GF-D8 (cell line): ENCODE measurements around the gene C14orf119.
"Not testable (repeated sequence)": the region's sequence is repeated elsewhere in the genome, so short reads cannot be mapped to it uniquely, and the experiment has no call there.

Experiments
- DNase-seq: peaks from one replicate; lab custom pipeline; 2025; lab: John Stamatoyannopoulos, UW

Gene C14orf119

GRCh38 chr14:23089498-23090253, 5.6 kb upstream of the C14orf119 start:
- DNase-seq: no peak

GRCh38 chr14:23090254-23090636, 5.1 kb upstream of the C14orf119 start:
- DNase-seq: no peak

GRCh38 chr14:23091294-23092225, 3.7 kb upstream of the C14orf119 start:
- no peak for DNase-seq

- DNase-seq: no peak
Measured at GRCh38 chr14:23093104-23093503, 2.2 kb upstream of the C14orf119 start.

GRCh38 chr14:23093526-23093925, 1.8 kb upstream of the C14orf119 start:
- no peak for DNase-seq

GRCh38 chr14:23093991-23094665, 1.2 kb upstream of the C14orf119 start:
- no peak for DNase-seq

GRCh38 chr14:23094666-23095195, 574 bp upstream of the C14orf119 start, which contains the start of gene ACIN1:
ACIN1 (minus strand) TSS chr14:23095136; CDS start chr14:23095112, 24 bp downstream.
- no peak for DNase-seq

GRCh38 chr14:23097786-23098185, 2.5 kb downstream of the C14orf119 start:
- no peak for DNase-seq

GRCh38 chr14:23099212-23099861, 4.0 kb downstream of the C14orf119 start:
- no peak for DNase-seq

GRCh38 chr14:23101213-23101970, 6.1 kb downstream of the C14orf119 start:
- DNase-seq: no peak

GRCh38 chr14:23101986-23102625, 6.8 kb downstream of the C14orf119 start:
- DNase-seq: no peak

- DNase-seq: no peak
Measured at GRCh38 chr14:23102801-23103200, 7.5 kb downstream of the C14orf119 start.

GRCh38 chr14:23103581-23103980, 8.3 kb downstream of the C14orf119 start:
- DNase-seq: no peak

GRCh38 chr14:23104070-23104590, 8.8 kb downstream of the C14orf119 start:
- no peak for DNase-seq

GRCh38 chr14:23104591-23105347, 9.5 kb downstream of the C14orf119 start, which contains the start of gene CIROP:
CIROP (minus strand) TSS chr14:23104989; CDS start chr14:23104920, 69 bp downstream.
- no peak for DNase-seq

- no peak for DNase-seq
Measured at GRCh38 chr14:23105348-23105824, 10.1 kb downstream of the C14orf119 start.

- no peak for DNase-seq
Measured at GRCh38 chr14:23106747-23107045, 11.4 kb downstream of the C14orf119 start.

GRCh38 chr14:23107620-23108019, 12.3 kb downstream of the C14orf119 start:
- DNase-seq: not testable (repeated sequence)

- DNase-seq: not testable (repeated sequence)
Measured at GRCh38 chr14:23108169-23108568, 12.9 kb downstream of the C14orf119 start.
